ENCODE data around the gene UCK1. TPM values are rescaled to one million over a fixed set of nuclear protein-coding genes. Genes with fewer than 3 reads are reported as not detected.

Gene UCK1
- total and polyA plus RNA-seq, 2 of the 13 experiments (the other 11 are each of a cell fraction or from before 2014, with no cell fraction given) = 11.0 to 24.1 TPM

DNA sequence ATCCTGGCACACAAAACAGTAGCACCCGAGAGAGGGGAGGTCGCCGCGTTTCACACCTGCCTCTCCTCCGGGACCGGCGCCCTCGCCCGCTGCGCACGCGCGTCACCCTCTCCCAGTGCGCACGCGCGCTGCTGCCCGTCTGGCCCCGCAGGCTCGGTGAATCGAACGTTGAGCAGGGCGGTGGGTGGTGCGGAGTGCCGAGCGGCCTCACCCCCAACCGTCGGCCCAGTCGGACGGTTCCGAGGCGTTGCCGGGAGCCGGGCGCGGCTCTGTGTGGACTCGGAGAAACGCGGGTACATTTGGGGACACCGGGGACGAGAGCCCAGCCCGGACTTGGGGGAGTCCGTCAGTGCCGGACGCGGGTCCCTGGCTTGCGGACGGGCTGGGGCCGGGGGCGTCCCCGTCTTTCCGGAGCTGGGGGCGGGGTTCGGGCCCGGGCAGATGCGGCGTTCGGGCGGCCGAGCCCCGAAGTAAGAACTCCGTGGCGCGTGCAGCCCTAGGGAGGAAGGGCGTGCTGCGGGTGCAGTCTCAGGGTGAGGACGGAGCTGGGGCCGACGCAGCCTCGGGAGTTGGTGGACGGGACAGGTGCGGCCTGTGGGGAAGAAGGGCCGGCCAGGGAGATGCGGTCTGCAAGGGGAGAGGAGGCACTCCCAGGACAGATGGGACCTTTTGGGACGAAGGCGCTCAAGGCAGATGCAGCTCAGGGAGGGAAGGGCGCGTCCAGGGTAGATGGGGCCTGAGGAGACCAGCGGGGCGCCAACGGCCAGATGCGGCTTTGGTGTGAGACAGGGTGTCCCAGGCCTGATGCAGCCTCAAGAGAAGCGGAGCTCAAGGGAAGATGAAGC, 28.1 kb downstream of the UCK1 start, which contains the start of gene POMT1 (continued):
- TF ChIP-seq ZMYM3 (CRISPR knock-in tag; IDR thresholded peaks at IDR 0.05) = 0 out of 2 replicates have a peak, but pooled peaks have one; percentile 11
- peak; percentile 90; the same call in 1 of the 2 replicates for TF ChIP-seq ZNF790 (CRISPR knock-in tag; IDR thresholded peaks at IDR 0.05; ENCODE audit: borderline replicate concordance)
- TF ChIP-seq, protein P1, sequence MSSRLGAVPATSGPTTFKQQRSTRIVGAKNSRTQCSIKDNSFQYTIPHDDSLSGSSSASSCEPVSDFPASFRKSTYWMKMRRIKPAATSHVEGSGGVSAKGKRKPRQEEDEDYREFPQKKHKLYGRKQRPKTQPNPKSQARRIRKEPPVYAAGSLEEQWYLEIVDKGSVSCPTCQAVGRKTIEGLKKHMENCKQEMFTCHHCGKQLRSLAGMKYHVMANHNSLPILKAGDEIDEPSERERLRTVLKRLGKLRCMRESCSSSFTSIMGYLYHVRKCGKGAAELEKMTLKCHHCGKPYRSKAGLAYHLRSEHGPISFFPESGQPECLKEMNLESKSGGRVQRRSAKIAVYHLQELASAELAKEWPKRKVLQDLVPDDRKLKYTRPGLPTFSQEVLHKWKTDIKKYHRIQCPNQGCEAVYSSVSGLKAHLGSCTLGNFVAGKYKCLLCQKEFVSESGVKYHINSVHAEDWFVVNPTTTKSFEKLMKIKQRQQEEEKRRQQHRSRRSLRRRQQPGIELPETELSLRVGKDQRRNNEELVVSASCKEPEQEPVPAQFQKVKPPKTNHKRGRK (CRISPR knock-in tag; IDR thresholded peaks at IDR 0.05) = no peak
- TF ChIP-seq, protein P2, sequence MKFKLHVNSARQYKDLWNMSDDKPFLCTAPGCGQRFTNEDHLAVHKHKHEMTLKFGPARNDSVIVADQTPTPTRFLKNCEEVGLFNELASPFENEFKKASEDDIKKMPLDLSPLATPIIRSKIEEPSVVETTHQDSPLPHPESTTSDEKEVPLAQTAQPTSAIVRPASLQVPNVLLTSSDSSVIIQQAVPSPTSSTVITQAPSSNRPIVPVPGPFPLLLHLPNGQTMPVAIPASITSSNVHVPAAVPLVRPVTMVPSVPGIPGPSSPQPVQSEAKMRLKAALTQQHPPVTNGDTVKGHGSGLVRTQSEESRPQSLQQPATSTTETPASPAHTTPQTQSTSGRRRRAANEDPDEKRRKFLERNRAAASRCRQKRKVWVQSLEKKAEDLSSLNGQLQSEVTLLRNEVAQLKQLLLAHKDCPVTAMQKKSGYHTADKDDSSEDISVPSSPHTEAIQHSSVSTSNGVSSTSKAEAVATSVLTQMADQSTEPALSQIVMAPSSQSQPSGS (CRISPR knock-in tag; IDR thresholded peaks at IDR 0.05) = peak; percentile 35; the same call in 1 of the 2 replicates
- peak; percentile 30 for TF ChIP-seq IKZF4 (CRISPR knock-in tag; IDR thresholded peaks at IDR 0.05; ENCODE audit: borderline replicate concordance, low read depth, not compliant biosample characterization)
- TF ChIP-seq, protein P3, sequence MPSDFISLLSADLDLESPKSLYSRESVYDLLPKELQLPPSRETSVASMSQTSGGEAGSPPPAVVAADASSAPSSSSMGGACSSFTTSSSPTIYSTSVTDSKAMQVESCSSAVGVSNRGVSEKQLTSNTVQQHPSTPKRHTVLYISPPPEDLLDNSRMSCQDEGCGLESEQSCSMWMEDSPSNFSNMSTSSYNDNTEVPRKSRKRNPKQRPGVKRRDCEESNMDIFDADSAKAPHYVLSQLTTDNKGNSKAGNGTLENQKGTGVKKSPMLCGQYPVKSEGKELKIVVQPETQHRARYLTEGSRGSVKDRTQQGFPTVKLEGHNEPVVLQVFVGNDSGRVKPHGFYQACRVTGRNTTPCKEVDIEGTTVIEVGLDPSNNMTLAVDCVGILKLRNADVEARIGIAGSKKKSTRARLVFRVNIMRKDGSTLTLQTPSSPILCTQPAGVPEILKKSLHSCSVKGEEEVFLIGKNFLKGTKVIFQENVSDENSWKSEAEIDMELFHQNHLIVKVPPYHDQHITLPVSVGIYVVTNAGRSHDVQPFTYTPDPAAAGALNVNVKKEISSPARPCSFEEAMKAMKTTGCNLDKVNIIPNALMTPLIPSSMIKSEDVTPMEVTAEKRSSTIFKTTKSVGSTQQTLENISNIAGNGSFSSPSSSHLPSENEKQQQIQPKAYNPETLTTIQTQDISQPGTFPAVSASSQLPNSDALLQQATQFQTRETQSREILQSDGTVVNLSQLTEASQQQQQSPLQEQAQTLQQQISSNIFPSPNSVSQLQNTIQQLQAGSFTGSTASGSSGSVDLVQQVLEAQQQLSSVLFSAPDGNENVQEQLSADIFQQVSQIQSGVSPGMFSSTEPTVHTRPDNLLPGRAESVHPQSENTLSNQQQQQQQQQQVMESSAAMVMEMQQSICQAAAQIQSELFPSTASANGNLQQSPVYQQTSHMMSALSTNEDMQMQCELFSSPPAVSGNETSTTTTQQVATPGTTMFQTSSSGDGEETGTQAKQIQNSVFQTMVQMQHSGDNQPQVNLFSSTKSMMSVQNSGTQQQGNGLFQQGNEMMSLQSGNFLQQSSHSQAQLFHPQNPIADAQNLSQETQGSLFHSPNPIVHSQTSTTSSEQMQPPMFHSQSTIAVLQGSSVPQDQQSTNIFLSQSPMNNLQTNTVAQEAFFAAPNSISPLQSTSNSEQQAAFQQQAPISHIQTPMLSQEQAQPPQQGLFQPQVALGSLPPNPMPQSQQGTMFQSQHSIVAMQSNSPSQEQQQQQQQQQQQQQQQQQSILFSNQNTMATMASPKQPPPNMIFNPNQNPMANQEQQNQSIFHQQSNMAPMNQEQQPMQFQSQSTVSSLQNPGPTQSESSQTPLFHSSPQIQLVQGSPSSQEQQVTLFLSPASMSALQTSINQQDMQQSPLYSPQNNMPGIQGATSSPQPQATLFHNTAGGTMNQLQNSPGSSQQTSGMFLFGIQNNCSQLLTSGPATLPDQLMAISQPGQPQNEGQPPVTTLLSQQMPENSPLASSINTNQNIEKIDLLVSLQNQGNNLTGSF (CRISPR knock-in tag; IDR thresholded peaks at IDR 0.05) = peak; percentile 46
- TF ChIP-seq ZNF713 (CRISPR knock-in tag; IDR thresholded peaks at IDR 0.05) = 0 out of 2 replicates have a peak, but pooled peaks have one; percentile 89
- no peak for TF ChIP-seq ZSCAN12 (CRISPR knock-in tag; IDR thresholded peaks at IDR 0.05)
- peak; percentile 79 for TF ChIP-seq TAF1 (CRISPR knock-in tag; IDR thresholded peaks at IDR 0.05)
- TF ChIP-seq, protein P4, sequence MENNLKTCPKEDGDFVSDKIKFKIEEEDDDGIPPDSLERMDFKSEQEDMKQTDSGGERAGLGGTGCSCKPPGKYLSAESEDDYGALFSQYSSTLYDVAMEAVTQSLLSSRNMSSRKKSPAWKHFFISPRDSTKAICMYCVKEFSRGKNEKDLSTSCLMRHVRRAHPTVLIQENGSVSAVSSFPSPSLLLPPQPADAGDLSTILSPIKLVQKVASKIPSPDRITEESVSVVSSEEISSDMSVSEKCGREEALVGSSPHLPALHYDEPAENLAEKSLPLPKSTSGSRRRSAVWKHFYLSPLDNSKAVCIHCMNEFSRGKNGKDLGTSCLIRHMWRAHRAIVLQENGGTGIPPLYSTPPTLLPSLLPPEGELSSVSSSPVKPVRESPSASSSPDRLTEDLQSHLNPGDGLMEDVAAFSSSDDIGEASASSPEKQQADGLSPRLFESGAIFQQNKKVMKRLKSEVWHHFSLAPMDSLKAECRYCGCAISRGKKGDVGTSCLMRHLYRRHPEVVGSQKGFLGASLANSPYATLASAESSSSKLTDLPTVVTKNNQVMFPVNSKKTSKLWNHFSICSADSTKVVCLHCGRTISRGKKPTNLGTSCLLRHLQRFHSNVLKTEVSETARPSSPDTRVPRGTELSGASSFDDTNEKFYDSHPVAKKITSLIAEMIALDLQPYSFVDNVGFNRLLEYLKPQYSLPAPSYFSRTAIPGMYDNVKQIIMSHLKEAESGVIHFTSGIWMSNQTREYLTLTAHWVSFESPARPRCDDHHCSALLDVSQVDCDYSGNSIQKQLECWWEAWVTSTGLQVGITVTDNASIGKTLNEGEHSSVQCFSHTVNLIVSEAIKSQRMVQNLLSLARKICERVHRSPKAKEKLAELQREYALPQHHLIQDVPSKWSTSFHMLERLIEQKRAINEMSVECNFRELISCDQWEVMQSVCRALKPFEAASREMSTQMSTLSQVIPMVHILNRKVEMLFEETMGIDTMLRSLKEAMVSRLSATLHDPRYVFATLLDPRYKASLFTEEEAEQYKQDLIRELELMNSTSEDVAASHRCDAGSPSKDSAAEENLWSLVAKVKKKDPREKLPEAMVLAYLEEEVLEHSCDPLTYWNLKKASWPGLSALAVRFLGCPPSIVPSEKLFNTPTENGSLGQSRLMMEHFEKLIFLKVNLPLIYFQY (CRISPR knock-in tag; IDR thresholded peaks at IDR 0.05; ENCODE audit: borderline replicate concordance) = peak; percentile 100
- TF ChIP-seq ZNF607 (CRISPR knock-in tag; IDR thresholded peaks at IDR 0.05; ENCODE audit: borderline replicate concordance) = peak; percentile 79; the same call in 1 of the 2 replicates
- TF ChIP-seq, protein P5, sequence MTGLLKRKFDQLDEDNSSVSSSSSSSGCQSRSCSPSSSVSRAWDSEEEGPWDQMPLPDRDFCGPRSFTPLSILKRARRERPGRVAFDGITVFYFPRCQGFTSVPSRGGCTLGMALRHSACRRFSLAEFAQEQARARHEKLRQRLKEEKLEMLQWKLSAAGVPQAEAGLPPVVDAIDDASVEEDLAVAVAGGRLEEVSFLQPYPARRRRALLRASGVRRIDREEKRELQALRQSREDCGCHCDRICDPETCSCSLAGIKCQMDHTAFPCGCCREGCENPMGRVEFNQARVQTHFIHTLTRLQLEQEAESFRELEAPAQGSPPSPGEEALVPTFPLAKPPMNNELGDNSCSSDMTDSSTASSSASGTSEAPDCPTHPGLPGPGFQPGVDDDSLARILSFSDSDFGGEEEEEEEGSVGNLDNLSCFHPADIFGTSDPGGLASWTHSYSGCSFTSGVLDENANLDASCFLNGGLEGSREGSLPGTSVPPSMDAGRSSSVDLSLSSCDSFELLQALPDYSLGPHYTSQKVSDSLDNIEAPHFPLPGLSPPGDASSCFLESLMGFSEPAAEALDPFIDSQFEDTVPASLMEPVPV (CRISPR knock-in tag; IDR thresholded peaks at IDR 0.05) = peak; percentile 87; the same call in 1 of the 2 replicates

Measured in HepG2 (cell line).